IMR-90 (cell line): Measurements from ENCODE around the gene GSTP1. TPM values are rescaled to one million over a fixed set of nuclear protein-coding genes. Genes with fewer than 3 reads are reported as not detected.

Experiments
- ATAC-seq: fragments of 200-7000 bp; cut with Tn5 transposase; 2 replicates; pipeline ENCODE4 v1.9.1; 2020; ENCODE audit warnings: low read depth, mild to moderate bottlenecking, moderate library complexity
- BruUV-seq: library from RNA; stranded (reverse); fragments of 400-500 nt; replicated peaks from 2 replicates; lab custom pipeline; 2021; lab: Mats Ljungman, UMichigan
- CTCF ChIA-PET: fragments of 300-600 bp; formaldehyde crosslinking; extraction: SDS; loops from one replicate; lab custom pipeline; 2021; ENCODE audit warnings: antibody characterized with exemption; lab: Yijun Ruan, JAX
- POLR2A ChIA-PET: fragments of 300-600 bp; sonication (Branson Sonifier 250); formaldehyde crosslinking; loops from one replicate; lab custom pipeline; 2022; ENCODE audit warnings: antibody characterized with exemption; ENCODE audit not compliant: unreplicated experiment; lab: Charles Lee
- DNase-seq: peaks from one replicate; pipeline ENCODE4 v3.0.0; 2013
- H2AFZ ChIP-seq: replicated peaks from 2 replicates; pipeline ENCODE3; 2013; ENCODE audit warnings: low read length, mild to moderate bottlenecking; ENCODE audit not compliant: poor library complexity
- H2AK5ac ChIP-seq: 2 replicates; pipeline ENCODE4 v1.6.1; 2013; ENCODE audit warnings: low read depth, low read length, inconsistent platforms
- H2AK9ac ChIP-seq: replicated peaks from 2 replicates; pipeline ENCODE3; 2013; ENCODE audit warnings: mild to moderate bottlenecking, low read depth, low read length, moderate library complexity; ENCODE audit not compliant: poor library complexity
- H2BK120ac ChIP-seq: 2 replicates; pipeline ENCODE4 v1.6.1; 2013; ENCODE audit warnings: low read depth, low read length, inconsistent platforms
- H2BK15ac ChIP-seq: 3 replicates; pipeline ENCODE4 v1.6.1; 2013; ENCODE audit warnings: low read depth, low read length, inconsistent platforms
- H2BK20ac ChIP-seq: 2 replicates; pipeline ENCODE4 v1.6.1; 2013; ENCODE audit warnings: low read depth, mild to moderate bottlenecking, inconsistent platforms, low read length, moderate library complexity
- H2BK5ac ChIP-seq: 2 replicates; pipeline ENCODE4 v1.6.1; 2013; ENCODE audit warnings: mild to moderate bottlenecking, low read depth, low read length, inconsistent platforms; ENCODE audit not compliant: poor library complexity, severe bottlenecking
- H3K14ac ChIP-seq: replicated peaks from 2 replicates; pipeline ENCODE4 v1.6.1; 2013; ENCODE audit warnings: low read depth, low read length, inconsistent platforms
- H3K18ac ChIP-seq: 2 replicates; pipeline ENCODE4 v1.6.1; 2013; ENCODE audit warnings: low read depth, low read length, control low read depth
- H3K23ac ChIP-seq: 2 replicates; pipeline ENCODE4 v1.6.1; 2013; ENCODE audit warnings: low read depth, low read length, inconsistent platforms
- H3K27ac ChIP-seq: 2 replicates; pipeline ENCODE4 v1.5.1; 2013; ENCODE audit warnings: mild to moderate bottlenecking, control low read depth, low read length; ENCODE audit not compliant: insufficient read depth
- H3K27me3 ChIP-seq: 2 replicates; pipeline ENCODE4 v1.6.1; 2013; ENCODE audit warnings: low read length; ENCODE audit not compliant: control insufficient read depth, insufficient read depth
- H3K36me3 ChIP-seq: 2 replicates; pipeline ENCODE4 v1.6.1; 2013; ENCODE audit warnings: low read length, mixed read lengths; ENCODE audit not compliant: control insufficient read depth, insufficient read depth
- H3K4ac ChIP-seq: 2 replicates; pipeline ENCODE4 v1.6.1; 2013; ENCODE audit warnings: low read depth, low read length, inconsistent platforms
- H3K4me1 ChIP-seq: 2 replicates; pipeline ENCODE4 v1.6.1; 2013; ENCODE audit warnings: low read length, mixed read lengths; ENCODE audit not compliant: control insufficient read depth, insufficient read depth
- H3K4me2 ChIP-seq: 2 replicates; pipeline ENCODE4 v1.6.1; 2013; ENCODE audit warnings: low read depth, mild to moderate bottlenecking, control low read depth, low read length, moderate library complexity
- H3K4me3 ChIP-seq: 2 replicates; pipeline ENCODE4 v1.5.1; 2013; ENCODE audit warnings: low read depth, mild to moderate bottlenecking, control low read depth, low read length, moderate library complexity; ENCODE audit not compliant: insufficient read depth
- H3K56ac ChIP-seq: 2 replicates; pipeline ENCODE4 v1.6.1; 2013; ENCODE audit warnings: low read length, inconsistent platforms; ENCODE audit not compliant: insufficient read depth; ENCODE audit errors: extremely low read depth
- H3K79me1 ChIP-seq, 2 experiments: 2 replicates each; pipeline ENCODE4 v1.6.1; 2013; ENCODE audit warnings: low read length in 2 of 2, inconsistent platforms in 1 of 2, low read depth in 1 of 2
- H3K9ac ChIP-seq: 2 replicates; pipeline ENCODE4 v1.6.1; 2013; ENCODE audit warnings: low read depth, low read length, control low read depth
- H3K9me1 ChIP-seq: 2 replicates; pipeline ENCODE4 v1.6.1; 2013; ENCODE audit warnings: low read length, inconsistent platforms; ENCODE audit not compliant: insufficient read depth
- H3K9me3 ChIP-seq: 2 replicates; pipeline ENCODE4 v1.6.1; 2013; ENCODE audit warnings: low read length; ENCODE audit not compliant: control insufficient read depth, insufficient read depth
- H4K20me1 ChIP-seq: 2 replicates; pipeline ENCODE4 v1.6.1; 2013; ENCODE audit warnings: low read length, inconsistent platforms; ENCODE audit not compliant: insufficient read depth
- H4K5ac ChIP-seq: 2 replicates; pipeline ENCODE4 v1.6.1; 2013; ENCODE audit warnings: mild to moderate bottlenecking, low read depth, low read length, control low read depth
- H4K8ac ChIP-seq, 2 experiments: 2 replicates each; pipeline ENCODE4 v1.6.1; 2013; ENCODE audit warnings: low read depth in 2 of 2, low read length in 2 of 2, control low read depth in 1 of 2, inconsistent platforms in 1 of 2
- H4K91ac ChIP-seq: 2 replicates; pipeline ENCODE4 v1.6.1; 2013; ENCODE audit warnings: low read depth, low read length, inconsistent platforms; ENCODE audit not compliant: insufficient read depth
- BHLHE40 ChIP-seq: fragments of 150-350 bp; IDR thresholded peaks from 2 replicates; pipeline ENCODE4 v1.6.1; 2016; ENCODE audit warnings: mild to moderate bottlenecking, low read depth, low read length
- CEBPB ChIP-seq: IDR thresholded peaks from 2 replicates; pipeline ENCODE4 v1.6.1; 2012; ENCODE audit warnings: low read depth, low read length, improper control_type of control experiment
- FOS ChIP-seq: fragments of 150-350 bp; IDR thresholded peaks from 2 replicates; pipeline ENCODE4 v1.6.1; 2016; ENCODE audit warnings: low read depth, low read length
- MAFK ChIP-seq: IDR thresholded peaks from 2 replicates; pipeline ENCODE4 v1.6.1; 2012; ENCODE audit warnings: low read depth, low read length, improper control_type of control experiment
- MAZ ChIP-seq: IDR thresholded peaks from 2 replicates; pipeline ENCODE4 v1.6.1; 2012; ENCODE audit warnings: low read depth, mild to moderate bottlenecking, low read length, improper control_type of control experiment, moderate library complexity, borderline replicate concordance
- MXI1 ChIP-seq: IDR thresholded peaks from 2 replicates; pipeline ENCODE4 v1.6.1; 2012; ENCODE audit warnings: low read depth, mild to moderate bottlenecking, low read length, moderate library complexity, borderline replicate concordance
- NFE2L2 ChIP-seq: fragments of 150-350 bp; IDR thresholded peaks from 2 replicates; pipeline ENCODE4 v1.6.1; 2016; ENCODE audit warnings: low read depth, mild to moderate bottlenecking, low read length
- POLR2A ChIP-seq: IDR thresholded peaks from 2 replicates; pipeline ENCODE4 v1.6.1; 2012; ENCODE audit warnings: mild to moderate bottlenecking, low read depth, low read length
- RAD21 ChIP-seq: IDR thresholded peaks from 2 replicates; pipeline ENCODE4 v1.6.1; 2012; ENCODE audit warnings: low read length, improper control_type of control experiment
- RCOR1 ChIP-seq: IDR thresholded peaks from 2 replicates; pipeline ENCODE4 v1.6.1; 2012; ENCODE audit warnings: mild to moderate bottlenecking, low read length, improper control_type of control experiment; ENCODE audit not compliant: insufficient replicate concordance
- RFX5 ChIP-seq: IDR thresholded peaks from 2 replicates; pipeline ENCODE4 v1.8.0; 2012; ENCODE audit warnings: low read depth, mild to moderate bottlenecking, low read length, moderate library complexity
- SMC3 ChIP-seq: fragments of 150-350 bp; IDR thresholded peaks from 2 replicates; pipeline ENCODE4 v1.6.1; 2016; ENCODE audit warnings: low read depth, mild to moderate bottlenecking, antibody characterized with exemption, low read length, moderate library complexity
- WGBS, 2 experiments: methylation state at CpG; one replicate each; pipeline versions ENCODE4 v1.1.5 to v1.1.7; 2013; ENCODE audit warnings: missing lambda C conversion rate in 2 of 2; ENCODE audit not compliant: insufficient read length in 1 of 2; ENCODE audit errors: extremely low coverage in 2 of 2; 5-methylcytosine and 5-hydroxymethylcytosine counted together
- dilution Hi-C: fragments of 300-500 bp; cut with HindIII; formaldehyde crosslinking; loops from one replicate; pipeline ENCODE4 v1.14.3; 2018; ENCODE audit warnings: low sequenced_read_pairs; ENCODE audit not compliant: unreplicated experiment
- in situ Hi-C: fragments of 300-500 bp; cut with MboI; formaldehyde crosslinking; loops from 3 replicates; pipeline ENCODE4 v1.14.3; 2019; ENCODE audit warnings: low sequenced_read_pairs, inconsistent platforms, mixed read lengths
- intact Hi-C: fragments of 100-400 bp; cut with micrococcal nuclease; formaldehyde crosslinking; loops from 2 replicates; pipeline ENCODE4 v1.10.0; 2022
- polyA plus RNA-seq, 3 experiments: library from polyadenylated mRNA; depleted of rRNA; stranded (reverse); fragments of >200 nt; gene quantifications; 2 replicates each; pipeline ENCODE4 v1.2.3, GENCODE V29; 2012; ENCODE audit warnings: low replicate concordance in 1 of 3
- total RNA-seq: library from RNA; depleted of rRNA; stranded (reverse); fragments of >200 nt; gene quantifications from 2 replicates; pipeline ENCODE4 v1.2.3, GENCODE V29; 2012
- TF ChIP-seq, protein P1 (sequence below): fragments of 150-350 bp; IDR thresholded peaks from 2 replicates; pipeline ENCODE4 v1.6.1; 2016; ENCODE audit warnings: low read depth, mild to moderate bottlenecking, low read length, moderate library complexity, borderline replicate concordance
- TF ChIP-seq, protein P2 (sequence below): conservative IDR thresholded peaks from 2 replicates; pipeline ENCODE4 v1.5.1; 2012; ENCODE audit warnings: mild to moderate bottlenecking, low read depth, low read length, improper control_type of control experiment
- TF ChIP-seq, protein P3 (sequence below): fragments of 150-350 bp; IDR thresholded peaks from 2 replicates; pipeline ENCODE4 v1.6.1; 2017; ENCODE audit warnings: mild to moderate bottlenecking, antibody characterized with exemption, low read length, low read depth

GSTP1 gene
- total and polyA plus RNA-seq, 2 of the 4 experiments (the other 2 are of a cell fraction): 947 to 1,539 TPM

DNA sequence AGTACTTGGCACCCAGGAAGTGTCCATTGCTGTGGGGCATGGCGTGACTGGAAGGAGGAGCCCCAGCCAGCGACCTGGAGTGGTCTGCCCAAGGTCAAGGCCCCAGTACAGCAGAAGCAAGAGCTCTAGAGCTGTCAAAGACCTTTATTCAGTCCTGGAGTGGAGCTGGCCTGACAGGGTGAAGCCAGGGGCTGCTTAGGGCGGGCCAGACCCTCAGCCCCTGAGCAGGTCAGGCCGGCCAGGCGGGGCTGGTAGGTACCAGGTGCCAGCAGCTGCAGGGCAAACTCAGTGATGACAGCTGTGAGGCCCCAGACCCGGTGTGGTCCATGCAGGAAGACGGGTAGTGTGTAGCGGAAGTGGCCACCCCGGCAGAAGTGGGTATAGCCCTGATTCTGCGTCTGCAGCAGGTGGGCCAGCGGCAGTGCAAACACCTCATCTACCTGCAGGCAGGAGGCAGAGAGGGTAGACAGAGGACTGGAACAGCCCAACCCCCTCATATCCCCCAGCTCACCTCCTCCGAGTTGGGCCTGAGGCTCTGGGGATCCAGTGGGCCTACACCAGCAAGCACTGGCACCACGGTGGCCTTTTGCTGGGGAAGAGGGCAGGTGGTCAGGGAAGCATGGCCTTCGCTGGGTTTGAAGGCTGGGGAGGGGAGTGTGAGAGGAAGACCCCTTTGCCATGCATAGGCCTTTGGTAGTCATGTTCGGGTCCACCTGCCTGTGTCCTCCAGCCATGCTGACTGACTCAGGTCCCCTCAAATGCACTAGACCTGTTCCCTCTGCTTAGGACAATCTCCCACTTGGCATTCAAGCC lies 44.4 kb downstream of the GSTP1 start:
- no peak overlapping the region for H4K91ac ChIP-seq
- ChIA-PET POLR2A (no interaction called here), CTCF (interaction anchor here (1.2 kb wide), 1 partner anchor 9 kb away, joined by 3 read pairs; no protein-coding TSS in a partner anchor)
- no peak overlapping the region for H2AFZ ChIP-seq
- peak overlapping the region; percentile 39; the same call in 1 of the 2 replicates for H2AK5ac ChIP-seq
- ATAC-seq (no peak), DNase-seq (no peak)
- no peaks in the 10 kb centered on the region for H3K36me3 ChIP-seq
- in situ Hi-C loops (no loop called here), intact Hi-C loops (no loop called here), dilution Hi-C loops (no loop called here)
- no peak overlapping the region for H4K8ac ChIP-seq
- H3K14ac ChIP-seq: no peak overlapping the region
- H3K9me3 ChIP-seq: no peaks in the 10 kb centered on the region
- no peak overlapping the region for H3K23ac ChIP-seq
- H3K9me1 ChIP-seq: peaks cover 4% of the 10 kb centered on the region; the same call in 1 of the 2 replicates
- no peak overlapping the region for H3K27ac ChIP-seq
- H3K56ac ChIP-seq: no peak overlapping the region
- no peak overlapping the region for H3K4me3 ChIP-seq
- H3K27me3 ChIP-seq: no peaks in the 10 kb centered on the region
- H3K4me2 ChIP-seq: no peak overlapping the region
- no peak overlapping the region for H4K5ac ChIP-seq
- 0 out of 2 replicates have a peak, but pooled peaks cover 3% of the 10 kb centered on the region for H3K4me1 ChIP-seq
- no peak overlapping the region for H3K18ac ChIP-seq
- WGBS, 2 experiments: 91% methylated on average over 7 of the region's 15 CpGs; no CpG with 5 or more reads in 1 of the 2 experiments
- no peak overlapping the region for H3K4ac ChIP-seq
- no TSS peak for BruUV-seq
- no peak overlapping the region for H2BK120ac ChIP-seq
- H2BK5ac ChIP-seq: no peak overlapping the region
- no peak overlapping the region for H2BK20ac ChIP-seq
- peak overlapping the region; percentile 78 for H2AK9ac ChIP-seq
- H3K79me1 ChIP-seq: no peaks in the 10 kb centered on the region
- H2BK15ac ChIP-seq: no peak overlapping the region
- H3K9ac ChIP-seq: no peak overlapping the region
- no peaks in the 10 kb centered on the region for H4K20me1 ChIP-seq
- no peak for TF ChIP-seq MXI1
- no peak for TF ChIP-seq CEBPB
- TF ChIP-seq RFX5: no peak
- no peak for TF ChIP-seq BHLHE40
- TF ChIP-seq, protein P1, sequence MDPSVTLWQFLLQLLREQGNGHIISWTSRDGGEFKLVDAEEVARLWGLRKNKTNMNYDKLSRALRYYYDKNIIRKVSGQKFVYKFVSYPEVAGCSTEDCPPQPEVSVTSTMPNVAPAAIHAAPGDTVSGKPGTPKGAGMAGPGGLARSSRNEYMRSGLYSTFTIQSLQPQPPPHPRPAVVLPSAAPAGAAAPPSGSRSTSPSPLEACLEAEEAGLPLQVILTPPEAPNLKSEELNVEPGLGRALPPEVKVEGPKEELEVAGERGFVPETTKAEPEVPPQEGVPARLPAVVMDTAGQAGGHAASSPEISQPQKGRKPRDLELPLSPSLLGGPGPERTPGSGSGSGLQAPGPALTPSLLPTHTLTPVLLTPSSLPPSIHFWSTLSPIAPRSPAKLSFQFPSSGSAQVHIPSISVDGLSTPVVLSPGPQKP: no peak
- TF ChIP-seq RAD21: no peak
- TF ChIP-seq MAZ: no peak
- no peak for TF ChIP-seq NFE2L2
- TF ChIP-seq FOS: no peak
- TF ChIP-seq POLR2A: no peak
- no peak for TF ChIP-seq RCOR1
- TF ChIP-seq, protein P2, sequence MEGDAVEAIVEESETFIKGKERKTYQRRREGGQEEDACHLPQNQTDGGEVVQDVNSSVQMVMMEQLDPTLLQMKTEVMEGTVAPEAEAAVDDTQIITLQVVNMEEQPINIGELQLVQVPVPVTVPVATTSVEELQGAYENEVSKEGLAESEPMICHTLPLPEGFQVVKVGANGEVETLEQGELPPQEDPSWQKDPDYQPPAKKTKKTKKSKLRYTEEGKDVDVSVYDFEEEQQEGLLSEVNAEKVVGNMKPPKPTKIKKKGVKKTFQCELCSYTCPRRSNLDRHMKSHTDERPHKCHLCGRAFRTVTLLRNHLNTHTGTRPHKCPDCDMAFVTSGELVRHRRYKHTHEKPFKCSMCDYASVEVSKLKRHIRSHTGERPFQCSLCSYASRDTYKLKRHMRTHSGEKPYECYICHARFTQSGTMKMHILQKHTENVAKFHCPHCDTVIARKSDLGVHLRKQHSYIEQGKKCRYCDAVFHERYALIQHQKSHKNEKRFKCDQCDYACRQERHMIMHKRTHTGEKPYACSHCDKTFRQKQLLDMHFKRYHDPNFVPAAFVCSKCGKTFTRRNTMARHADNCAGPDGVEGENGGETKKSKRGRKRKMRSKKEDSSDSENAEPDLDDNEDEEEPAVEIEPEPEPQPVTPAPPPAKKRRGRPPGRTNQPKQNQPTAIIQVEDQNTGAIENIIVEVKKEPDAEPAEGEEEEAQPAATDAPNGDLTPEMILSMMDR: no peak
- TF ChIP-seq SMC3: no peak
- TF ChIP-seq, protein P3, sequence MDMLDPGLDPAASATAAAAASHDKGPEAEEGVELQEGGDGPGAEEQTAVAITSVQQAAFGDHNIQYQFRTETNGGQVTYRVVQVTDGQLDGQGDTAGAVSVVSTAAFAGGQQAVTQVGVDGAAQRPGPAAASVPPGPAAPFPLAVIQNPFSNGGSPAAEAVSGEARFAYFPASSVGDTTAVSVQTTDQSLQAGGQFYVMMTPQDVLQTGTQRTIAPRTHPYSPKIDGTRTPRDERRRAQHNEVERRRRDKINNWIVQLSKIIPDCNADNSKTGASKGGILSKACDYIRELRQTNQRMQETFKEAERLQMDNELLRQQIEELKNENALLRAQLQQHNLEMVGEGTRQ: no peak
- no peak for TF ChIP-seq MAFK
